Astrocyte of the hippocampus (primary cell): ENCODE results near the gene RCL1.
"Not testable (repeated sequence)": the region's sequence is repeated elsewhere in the genome, so short reads cannot be mapped to it uniquely, and the experiment has no call there.

ENCODE experiments used
- DNase-seq: peaks from one replicate; pipeline ENCODE4 v3.0.0; 2011; ENCODE audit warnings: low read depth, low spot score

The RCL1 gene

GRCh38 chr9:4883326-4883873, 90.7 kb downstream of the RCL1 start:
- no peak for DNase-seq

- no peak for DNase-seq
These were observed 94.0 kb downstream of the RCL1 start for GRCh38 chr9:4886698-4887097.

- peak; percentile 71 for DNase-seq
These were observed 94.8 kb downstream of the RCL1 start for GRCh38 chr9:4887556-4887955.

- no peak for DNase-seq
These were observed 97.5 kb downstream of the RCL1 start for GRCh38 chr9:4890242-4890641.

GRCh38 chr9:4890929-4891328, 98.2 kb downstream of the RCL1 start:
- DNase-seq = no peak

GRCh38 chr9:4891674-4892073, 98.9 kb downstream of the RCL1 start:
- DNase-seq = no peak

GRCh38 chr9:4892501-4893194, 99.9 kb downstream of the RCL1 start:
- no peak for DNase-seq

GRCh38 chr9:4894076-4894475, 101.3 kb downstream of the RCL1 start:
- peak; percentile 22 for DNase-seq

- DNase-seq = not testable (repeated sequence)
These were observed 107.1 kb downstream of the RCL1 start for GRCh38 chr9:4899853-4900252.

GRCh38 chr9:4901401-4902134, 108.8 kb downstream of the RCL1 start:
- DNase-seq = not testable (repeated sequence)

GRCh38 chr9:4902135-4902475, 109.4 kb downstream of the RCL1 start:
- DNase-seq = no peak

GRCh38 chr9:4904322-4905134, 111.8 kb downstream of the RCL1 start:
- peak; percentile 77 for DNase-seq

GRCh38 chr9:4905135-4905490, 112.4 kb downstream of the RCL1 start:
- DNase-seq = no peak
